Measurements from ENCODE around the gene USP46. TPM values are rescaled to one million over a fixed set of nuclear protein-coding genes. Genes with fewer than 3 reads are reported as not detected.

USP46 gene
- total and polyA plus RNA-seq, 10 donors, result 1.2 to 17.1 (median 9.1) TPM

- peaks cover 0 to 30% (median 5%) of the 10 kb centered on the region in 6 donors for H3K4me1 ChIP-seq
- intact Hi-C loops (cut with DNase I; ENCODE audit: low total_unique reads), result no loop called here
- TF ChIP-seq POLR2AphosphoS5 (IDR thresholded peaks at IDR 0.05) (no peak), CTCF (IDR thresholded peaks at IDR 0.05 in 8 of 11, conservative IDR thresholded peaks at IDR 0.05 in 3 of 11) (no peak), POLR2A (IDR thresholded peaks at IDR 0.05) (no peak)
- no peak overlapping the region for H3K4me3 ChIP-seq
- no peaks in the 10 kb centered on the region for H3K27me3 ChIP-seq (replicated peaks in 1 of 7)
- no peak overlapping the region for H3K27ac ChIP-seq
- DNase-seq, result no peak
- H3K36me3 ChIP-seq, result no peaks in the 10 kb centered on the region
- 68 to 76% (median 72%) methylated on average over 6 of the region's 6 CpGs for WGBS, 5 donors
- no peaks in the 10 kb centered on the region for H3K9me3 ChIP-seq
Observed at GRCh38 chr4:52640808-52641565, 18.1 kb downstream of the USP46 start.

GRCh38 chr4:52638717-52639116 lies 20.4 kb downstream of the USP46 start:
- no peaks in the 10 kb centered on the region for H3K9me3 ChIP-seq
- 58 to 69% (median 64%) methylated on average over 4 of the region's 4 CpGs for WGBS, 5 donors
- DNase-seq, result no peak
- intact Hi-C loops (cut with DNase I; ENCODE audit: low total_unique reads), result no loop called here
- H3K27me3 ChIP-seq (replicated peaks in 1 of 7), result no peaks in the 10 kb centered on the region
- TF ChIP-seq CTCF (IDR thresholded peaks at IDR 0.05 in 8 of 11, conservative IDR thresholded peaks at IDR 0.05 in 3 of 11) (no peak), POLR2A (IDR thresholded peaks at IDR 0.05) (no peak), POLR2AphosphoS5 (IDR thresholded peaks at IDR 0.05) (no peak)
- no peaks in the 10 kb centered on the region for H3K36me3 ChIP-seq
- H3K27ac ChIP-seq, result no peak overlapping the region
- H3K4me1 ChIP-seq, result peaks cover 0 to 24% (median 5%) of the 10 kb centered on the region in 6 donors
- H3K4me3 ChIP-seq, result no peak overlapping the region

- intact Hi-C loops (cut with DNase I; ENCODE audit: low total_unique reads), result no loop called here
- H3K36me3 ChIP-seq, result no peaks in the 10 kb centered on the region
- H3K4me1 ChIP-seq, result peaks cover 0 to 17% (median 2%) of the 10 kb centered on the region in 6 donors
- 87 to 98% (median 88%) methylated on average over 2 of the region's 2 CpGs for WGBS, 5 donors
- no peaks in the 10 kb centered on the region for H3K27me3 ChIP-seq (replicated peaks in 1 of 7)
- no peak for DNase-seq
- H3K9me3 ChIP-seq, result no peaks in the 10 kb centered on the region
- no peak overlapping the region for H3K4me3 ChIP-seq
- TF ChIP-seq CTCF (IDR thresholded peaks at IDR 0.05 in 8 of 11, conservative IDR thresholded peaks at IDR 0.05 in 3 of 11) (no peak), POLR2AphosphoS5 (IDR thresholded peaks at IDR 0.05) (no peak), POLR2A (IDR thresholded peaks at IDR 0.05) (no peak)
- no peak overlapping the region for H3K27ac ChIP-seq
Observed at GRCh38 chr4:52637116-52637515, 22.0 kb downstream of the USP46 start.

- WGBS, 5 donors, result 50 to 68% (median 56%) methylated on average over 1 of the region's 1 CpG
- intact Hi-C loops (cut with DNase I; ENCODE audit: low total_unique reads), result no loop called here
Observed at GRCh38 chr4:52635560-52635959, 23.5 kb downstream of the USP46 start.

More at GRCh38 chr4:52635560-52635959, 23.5 kb downstream of the USP46 start:
- peaks cover 0 to 12% (median 2%) of the 10 kb centered on the region in 6 donors for H3K4me1 ChIP-seq
- no peak overlapping the region for H3K27ac ChIP-seq
- H3K36me3 ChIP-seq, result no peaks in the 10 kb centered on the region
- H3K4me3 ChIP-seq, result no peak overlapping the region
- H3K27me3 ChIP-seq (replicated peaks in 1 of 7), result no peaks in the 10 kb centered on the region
- no peak for DNase-seq
- H3K9me3 ChIP-seq, result no peaks in the 10 kb centered on the region
- TF ChIP-seq CTCF (IDR thresholded peaks at IDR 0.05 in 8 of 11, conservative IDR thresholded peaks at IDR 0.05 in 3 of 11) (no peak), POLR2AphosphoS5 (IDR thresholded peaks at IDR 0.05) (no peak), POLR2A (IDR thresholded peaks at IDR 0.05) (no peak)

All from spleen (tissue), 11 donors.